Endothelial cell of umbilical vein (primary cell): ENCODE data around the gene PER3. TPM values are rescaled to one million over a fixed set of nuclear protein-coding genes. Genes with fewer than 3 reads are reported as not detected.

Source experiments
- BruUV-seq: library from RNA; stranded (reverse); fragments of 400-500 nt; replicated peaks from 2 replicates; lab custom pipeline; 2021; lab: Mats Ljungman, UMichigan
- CTCF ChIA-PET: fragments of 300-600, 350-600 bp; sonication (Branson Sonifier 250); formaldehyde crosslinking; loops from one replicate; lab custom pipeline; 2021; ENCODE audit warnings: antibody characterized with exemption, inconsistent platforms; lab: Charles Lee
- POLR2A ChIA-PET: fragments of 300-600, 350-600 bp; sonication (Branson Sonifier 250); formaldehyde crosslinking; loops from one replicate; lab custom pipeline; 2021; ENCODE audit warnings: antibody characterized with exemption, inconsistent platforms; lab: Charles Lee
- DNase-seq: peaks from one replicate; pipeline ENCODE4 v3.0.0-alpha.2; 2011; ENCODE audit warnings: low read depth, low spot score
- FAIRE-seq: peaks from 2 replicates; lab custom pipeline; 2011; peaks lifted over from hg19 to GRCh38; lab: Jason Lieb, UNC
- H2AFZ ChIP-seq: 2 replicates; pipeline ENCODE4 v1.6.0; 2012; ENCODE audit warnings: low read depth, low read length, control low read depth, inconsistent platforms
- H3K27ac ChIP-seq: 2 replicates; pipeline ENCODE4 v1.5.1; 2011; ENCODE audit warnings: low read depth, mild to moderate bottlenecking, control low read depth, low read length, moderate library complexity; ENCODE audit not compliant: insufficient read depth
- H3K27me3 ChIP-seq, 2 experiments: 2 replicates each; pipeline versions ENCODE4 v1.6.0 to v1.6.1; 2011; ENCODE audit warnings: low read length in 2 of 2, mixed read lengths in 1 of 2; ENCODE audit not compliant: control insufficient read depth in 2 of 2, insufficient read depth in 2 of 2
- H3K36me3 ChIP-seq, 2 experiments: 2 replicates in 1 of 2; 3 replicates in 1 of 2; pipeline ENCODE4 v1.5.1; 2011; ENCODE audit warnings: low read length in 2 of 2, mild to moderate bottlenecking in 1 of 2, moderate library complexity in 1 of 2; ENCODE audit not compliant: control insufficient read depth in 2 of 2, insufficient read depth in 2 of 2; ENCODE audit errors: extremely low read depth in 1 of 2
- H3K4me1 ChIP-seq: 3 replicates; pipeline ENCODE4 v1.5.1; 2011; ENCODE audit warnings: mild to moderate bottlenecking, low read length; ENCODE audit not compliant: control insufficient read depth, insufficient read depth; ENCODE audit errors: extremely low read depth
- H3K4me2 ChIP-seq: 2 replicates; pipeline ENCODE4 v1.6.1; 2011; ENCODE audit warnings: low read length, control low read depth, mixed read lengths; ENCODE audit not compliant: insufficient read depth
- H3K4me3 ChIP-seq, 3 experiments: fragments of 200-600 bp in 1 of 3; sonication (generic), shearing (Covaris generic) in 1 of 3; replicated peaks in 1 of 3; 2 replicates each; pipeline ENCODE4 v1.5.1; 2011 to 2016; ENCODE audit warnings: control low read depth in 3 of 3, low read length in 3 of 3, mild to moderate bottlenecking in 2 of 3, inconsistent platforms in 1 of 3, low read depth in 1 of 3, moderate library complexity in 1 of 3; ENCODE audit not compliant: insufficient read depth in 1 of 3
- H3K79me2 ChIP-seq: 2 replicates; pipeline ENCODE4 v1.6.0; 2012; ENCODE audit warnings: low read length, inconsistent platforms; ENCODE audit not compliant: control insufficient read depth, insufficient read depth
- H3K9ac ChIP-seq: replicated peaks from 2 replicates; pipeline ENCODE3; 2011; ENCODE audit warnings: low read length, control low read depth; ENCODE audit not compliant: insufficient read depth; ENCODE audit errors: extremely low read depth
- H3K9me1 ChIP-seq: replicated peaks from 3 replicates; pipeline ENCODE4 v1.6.0; 2011; ENCODE audit warnings: mild to moderate bottlenecking, low read length; ENCODE audit not compliant: control insufficient read depth, insufficient read depth; ENCODE audit errors: extremely low read depth
- H3K9me3 ChIP-seq: replicated peaks from 2 replicates; pipeline ENCODE4 v1.5.1; 2012; ENCODE audit warnings: low read length, inconsistent platforms; ENCODE audit not compliant: control insufficient read depth, insufficient read depth
- H4K20me1 ChIP-seq: replicated peaks from 2 replicates; pipeline ENCODE3; 2011; ENCODE audit warnings: mild to moderate bottlenecking, low read length; ENCODE audit not compliant: control insufficient read depth, insufficient read depth; ENCODE audit errors: extremely low read depth
- CTCF ChIP-seq, 2 donors: IDR thresholded peaks; 1 replicate in 1 of 2; 2 replicates in 1 of 2; pipeline ENCODE4 v1.5.1; 2011; ENCODE audit warnings: low read length in 2 of 2, mild to moderate bottlenecking in 2 of 2, moderate library complexity in 2 of 2, control low read depth in 1 of 2, inconsistent platforms in 1 of 2, low read depth in 1 of 2; ENCODE audit not compliant: insufficient read depth in 1 of 2; ENCODE audit errors: extremely low read depth in 1 of 2
- EZH2 ChIP-seq: IDR thresholded peaks from 2 replicates; pipeline ENCODE4 v1.6.1; 2012; ENCODE audit warnings: borderline replicate concordance, low read depth, mild to moderate bottlenecking, moderate library complexity, low read length, inconsistent platforms; ENCODE audit not compliant: severe bottlenecking
- FOS ChIP-seq: IDR thresholded peaks from 2 replicates; pipeline ENCODE4 v1.6.1; 2011; ENCODE audit warnings: mild to moderate bottlenecking, low read length, moderate library complexity, borderline replicate concordance; ENCODE audit not compliant: insufficient read depth
- GATA2 ChIP-seq: IDR thresholded peaks from 2 replicates; pipeline ENCODE4 v1.7.0; 2011; ENCODE audit warnings: low read depth, mild to moderate bottlenecking, moderate library complexity, mixed read lengths, low read length; ENCODE audit not compliant: insufficient read length, insufficient read depth
- JUN ChIP-seq: IDR thresholded peaks from 2 replicates; pipeline ENCODE4 v1.6.1; 2011; ENCODE audit warnings: borderline replicate concordance, low read depth; ENCODE audit not compliant: insufficient read length, insufficient read depth
- MAX ChIP-seq: IDR thresholded peaks from 2 replicates; pipeline ENCODE4 v1.6.1; 2011; ENCODE audit not compliant: insufficient read depth, insufficient read length
- MYC ChIP-seq: IDR thresholded peaks from one replicate; pipeline ENCODE4 v1.6.1; 2011; ENCODE audit warnings: mild to moderate bottlenecking, low read depth, low read length
- POLR2A ChIP-seq: IDR thresholded peaks from 2 replicates; pipeline ENCODE4 v1.6.1; 2012; ENCODE audit warnings: low read depth, mild to moderate bottlenecking, control low read depth, low read length
- POLR2AphosphoS5 ChIP-seq: IDR thresholded peaks from 2 replicates; pipeline ENCODE4 v1.6.1; 2012; ENCODE audit warnings: low read depth, mild to moderate bottlenecking, control low read depth, low read length, moderate library complexity; ENCODE audit not compliant: insufficient read depth
- dilution Hi-C: fragments of 300-500 bp; cut with MboI; formaldehyde crosslinking; loops from one replicate; pipeline ENCODE4 v1.15.0; 2019; ENCODE audit warnings: low sequenced_read_pairs; ENCODE audit not compliant: extremely low pct_ligation_motif_present
- intact Hi-C: fragments of 100-400 bp; cut with micrococcal nuclease; formaldehyde crosslinking; loops from one replicate; pipeline ENCODE4 v1.10.0; 2022
- polyA plus RNA-seq, 4 experiments: library from polyadenylated mRNA; depleted of rRNA in 3 of 4; stranded (reverse) in 3 of 4; unstranded in 1 of 4; fragments of >200 nt; gene quantifications; 2 replicates each; pipeline versions ENCODE4 v1.2.1 to v1.2.3, GENCODE V29; 2011 to 2012; ENCODE audit warnings: missing spikeins in 1 of 4
- total RNA-seq: library from RNA; stranded (reverse); gene quantifications from 2 replicates; pipeline ENCODE4 v1.2.3, GENCODE V29; 2021

PER3 gene
- total and polyA plus RNA-seq, 2 donors (not counting 3 experiments of a cell fraction or from before 2014, with no cell fraction given) = 2.5 to 2.6 TPM

GRCh38 chr1:7795406-7795805 lies 11.3 kb downstream of the PER3 start:
- H3K27me3 ChIP-seq = no peaks in the 10 kb centered on the region
- H2AFZ ChIP-seq = no peak overlapping the region
- H3K79me2 ChIP-seq = no peaks in the 10 kb centered on the region
- H3K9me1 ChIP-seq = no peaks in the 10 kb centered on the region
- H3K4me1 ChIP-seq = no peaks in the 10 kb centered on the region
- no TSS peak for BruUV-seq
- FAIRE-seq = no peak
- ChIA-PET POLR2A (no interaction called here), CTCF (interaction anchor here (3.5 kb wide), 1 partner anchor 13 kb away, joined by 10 read pairs; no protein-coding TSS in a partner anchor)
- no peak overlapping the region for H3K27ac ChIP-seq
- dilution Hi-C loops = no loop called here
- H3K4me3 ChIP-seq = no peak overlapping the region
- no peak for TF ChIP-seq MYC
- no peak for TF ChIP-seq CTCF (IDR thresholded peaks at IDR 0.05; ENCODE audit: extremely low read depth in 1 of 2, insufficient read depth in 1 of 2, low read depth in 1 of 2, low read length in 2 of 2)
- TF ChIP-seq POLR2AphosphoS5 = no peak
- TF ChIP-seq POLR2A = no peak
- TF ChIP-seq JUN = no peak
- no peak for TF ChIP-seq GATA2
- no peak for TF ChIP-seq MAX
- no peak for TF ChIP-seq EZH2
- TF ChIP-seq FOS = no peak
- H3K9me3 ChIP-seq = peaks cover 2% of the 10 kb centered on the region
- H4K20me1 ChIP-seq = no peaks in the 10 kb centered on the region
- H3K36me3 ChIP-seq = no peaks in the 10 kb centered on the region
- H3K9ac ChIP-seq = no peak overlapping the region
- no peak for DNase-seq
- intact Hi-C loops = no loop called here
- H3K4me2 ChIP-seq = no peak overlapping the region
